Measurements from ENCODE around the gene PCLO. TPM values are rescaled to one million over a fixed set of nuclear protein-coding genes. Genes with fewer than 3 reads are reported as not detected.
"Not testable (repeated sequence)": the region's sequence is repeated elsewhere in the genome, so short reads cannot be mapped to it uniquely, and the experiment has no call there.

PCLO gene
- polyA plus RNA-seq, 1 donor: 14.5 TPM

GRCh38 chr7:82732677-82733076 lies 430.0 kb downstream of the PCLO start:
- DNase-seq: no peak

- peak; percentile 53 for DNase-seq
These were observed 433.3 kb downstream of the PCLO start for GRCh38 chr7:82729172-82730030.

GRCh38 chr7:82726038-82726800 lies 436.5 kb downstream of the PCLO start:
- DNase-seq: no peak

- DNase-seq: no peak
These were observed 439.3 kb downstream of the PCLO start for GRCh38 chr7:82723411-82723810.

GRCh38 chr7:82722946-82723345 lies 439.7 kb downstream of the PCLO start:
- no peak for DNase-seq

GRCh38 chr7:82715344-82715743 lies 447.3 kb downstream of the PCLO start:
- no peak for DNase-seq

- no peak for DNase-seq
These were observed 447.8 kb downstream of the PCLO start for GRCh38 chr7:82714883-82715282.

- DNase-seq: no peak
These were observed 449.2 kb downstream of the PCLO start for GRCh38 chr7:82713506-82713905.

- DNase-seq: not testable (repeated sequence)
These were observed 456.3 kb downstream of the PCLO start for GRCh38 chr7:82706344-82706743.

GRCh38 chr7:82705517-82706260 lies 457.0 kb downstream of the PCLO start:
- no peak for DNase-seq

GRCh38 chr7:82704121-82704520 lies 458.6 kb downstream of the PCLO start:
- no peak for DNase-seq
